ENCODE measurements around the gene ZNF629.

DNA sequence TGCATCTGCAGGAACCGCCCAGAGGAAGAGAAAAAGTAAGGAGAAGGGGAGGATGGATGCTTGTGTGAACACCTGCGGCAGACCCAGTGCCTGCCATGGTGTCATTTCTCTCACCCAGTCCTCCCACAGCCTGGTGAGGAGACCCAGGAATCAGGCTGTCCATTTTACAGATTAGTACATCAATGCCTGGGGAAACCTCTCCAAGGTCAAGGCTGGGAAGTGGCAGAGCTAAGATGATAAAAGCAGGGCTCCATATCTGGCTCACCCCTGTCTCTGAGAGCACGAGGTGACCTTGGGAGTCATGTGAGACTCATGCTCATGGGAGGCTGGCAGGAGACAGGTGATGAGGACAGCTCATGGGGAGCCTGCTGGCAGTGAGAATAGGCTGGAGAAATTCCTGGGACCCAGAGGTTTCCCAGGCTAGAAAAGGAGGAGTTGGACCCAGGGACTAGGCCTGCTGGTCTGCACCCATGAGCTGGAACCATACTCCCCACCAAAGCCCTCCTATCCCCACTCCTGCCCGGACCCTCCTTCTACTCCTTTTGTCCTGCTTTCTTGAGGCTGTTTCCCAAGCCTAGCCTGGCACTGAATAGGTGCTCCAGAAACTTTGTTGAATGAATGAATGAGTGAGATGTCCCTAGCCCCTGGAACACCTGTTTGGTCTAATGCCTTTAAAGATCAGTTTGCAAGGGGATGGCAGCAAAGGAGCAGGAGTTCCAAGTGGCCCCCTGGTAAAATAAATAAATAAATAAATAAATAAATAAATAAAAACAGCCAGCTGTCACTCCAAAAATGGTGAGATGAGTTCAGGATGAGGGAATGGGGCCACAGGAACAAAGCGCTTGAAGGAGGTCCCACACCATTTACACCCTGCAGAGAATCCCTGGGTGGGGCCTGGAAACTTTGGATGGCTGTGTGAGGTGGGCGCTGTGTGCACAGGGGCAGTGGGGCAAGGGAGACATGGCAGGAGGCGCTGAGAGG is 1.6 kb downstream of the ZNF629 start:
- TF ChIP-seq, protein P1, sequence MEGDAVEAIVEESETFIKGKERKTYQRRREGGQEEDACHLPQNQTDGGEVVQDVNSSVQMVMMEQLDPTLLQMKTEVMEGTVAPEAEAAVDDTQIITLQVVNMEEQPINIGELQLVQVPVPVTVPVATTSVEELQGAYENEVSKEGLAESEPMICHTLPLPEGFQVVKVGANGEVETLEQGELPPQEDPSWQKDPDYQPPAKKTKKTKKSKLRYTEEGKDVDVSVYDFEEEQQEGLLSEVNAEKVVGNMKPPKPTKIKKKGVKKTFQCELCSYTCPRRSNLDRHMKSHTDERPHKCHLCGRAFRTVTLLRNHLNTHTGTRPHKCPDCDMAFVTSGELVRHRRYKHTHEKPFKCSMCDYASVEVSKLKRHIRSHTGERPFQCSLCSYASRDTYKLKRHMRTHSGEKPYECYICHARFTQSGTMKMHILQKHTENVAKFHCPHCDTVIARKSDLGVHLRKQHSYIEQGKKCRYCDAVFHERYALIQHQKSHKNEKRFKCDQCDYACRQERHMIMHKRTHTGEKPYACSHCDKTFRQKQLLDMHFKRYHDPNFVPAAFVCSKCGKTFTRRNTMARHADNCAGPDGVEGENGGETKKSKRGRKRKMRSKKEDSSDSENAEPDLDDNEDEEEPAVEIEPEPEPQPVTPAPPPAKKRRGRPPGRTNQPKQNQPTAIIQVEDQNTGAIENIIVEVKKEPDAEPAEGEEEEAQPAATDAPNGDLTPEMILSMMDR (IDR thresholded peaks at IDR 0.05) = no peak
- no peak for TF ChIP-seq POLR2AphosphoS5 (IDR thresholded peaks at IDR 0.05)

All from gastroesophageal sphincter (tissue), 3 donors.